ENCODE results near the gene FDPS.

DNA sequence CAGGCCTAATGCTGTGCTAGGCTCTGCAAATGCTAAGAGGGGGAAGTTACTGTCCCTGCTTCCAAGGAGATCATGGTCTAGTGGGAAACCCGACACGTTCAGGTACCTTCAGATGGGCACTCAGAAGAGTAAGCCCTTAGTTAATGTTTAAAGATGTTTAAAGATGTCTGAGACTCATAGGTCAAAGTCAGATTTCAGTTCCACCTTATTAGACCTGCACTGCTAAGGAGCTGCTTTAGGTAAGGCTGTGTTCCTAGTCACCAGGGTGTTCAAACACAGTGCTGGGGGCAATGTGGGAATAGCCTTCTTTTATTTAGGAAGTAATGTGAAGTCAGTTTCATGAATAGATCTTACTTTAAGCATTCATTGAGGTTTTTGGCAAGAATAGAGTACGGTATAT, 8.3 kb downstream of the FDPS start:
- TF ChIP-seq CTCF (conservative IDR thresholded peaks at IDR 0.05; ENCODE audit: low read depth in 2 of 2) (no peak), EZH2 (IDR thresholded peaks at IDR 0.05; ENCODE audit: low read depth, unreplicated experiment) (no peak), EZH2phosphoT487 (IDR thresholded peaks at IDR 0.05; ENCODE audit: unreplicated experiment) (no peak), POLR2AphosphoS5 (IDR thresholded peaks at IDR 0.05; ENCODE audit: low read depth) (no peak)

All from GM23338 (cell line).